DND-41 (cell line): ENCODE results near the gene SNX13.
A peak's percentile ranks its signal among the peaks of the same experiment; 100 is the strongest.

Source experiments
- ATAC-seq: fragments of 200-7000 bp; cut with Tn5 transposase; 3 replicates; pipeline ENCODE4 v1.9.1; 2021; ENCODE audit warnings: low read depth; ENCODE audit not compliant: insufficient read depth
- DNase-seq: peaks from one replicate; pipeline ENCODE4 v3.0.0-alpha.2; 2020
- H2AFZ ChIP-seq: 2 replicates; pipeline ENCODE4 v1.6.0; 2012; ENCODE audit warnings: low read depth, low read length
- H3K27ac ChIP-seq: 2 replicates; pipeline ENCODE4 v1.5.1; 2012; ENCODE audit warnings: low read length, inconsistent platforms
- H3K27me3 ChIP-seq: fragments of 200-600 bp; sonication (generic); 2 replicates; pipeline ENCODE4 v1.6.0; 2012; ENCODE audit warnings: low read length, mild to moderate bottlenecking, inconsistent platforms; ENCODE audit not compliant: insufficient read depth, poor library complexity
- H3K36me3 ChIP-seq: 2 replicates; pipeline ENCODE4 v1.5.1; 2012; ENCODE audit warnings: low read length, inconsistent platforms; ENCODE audit not compliant: insufficient read depth
- H3K4me1 ChIP-seq: 2 replicates; pipeline ENCODE4 v1.5.1; 2012; ENCODE audit warnings: mild to moderate bottlenecking, low read length; ENCODE audit not compliant: insufficient read depth
- H3K4me2 ChIP-seq: 2 replicates; pipeline ENCODE4 v1.6.0; 2012; ENCODE audit warnings: mild to moderate bottlenecking, moderate library complexity, low read length, inconsistent platforms; ENCODE audit not compliant: insufficient read depth
- H3K4me3 ChIP-seq, 2 experiments: fragments of 200-600 bp in 1 of 2; shearing (Covaris generic) in 1 of 2; 2 replicates each; pipeline ENCODE4 v1.5.1; 2012 to 2016; ENCODE audit warnings: inconsistent platforms in 2 of 2, low read length in 2 of 2, mild to moderate bottlenecking in 2 of 2, low read depth in 1 of 2, moderate library complexity in 1 of 2
- H3K79me2 ChIP-seq: 2 replicates; pipeline ENCODE4 v1.6.0; 2012; ENCODE audit warnings: low read length, inconsistent platforms; ENCODE audit not compliant: insufficient read depth
- H3K9ac ChIP-seq: 2 replicates; pipeline ENCODE4 v1.6.0; 2012; ENCODE audit warnings: low read depth, mild to moderate bottlenecking, inconsistent platforms, low read length, moderate library complexity
- H3K9me3 ChIP-seq: 2 replicates; pipeline ENCODE4 v1.5.1; 2012; ENCODE audit warnings: low read length, moderate library complexity, mild to moderate bottlenecking, inconsistent platforms; ENCODE audit not compliant: insufficient read depth, severe bottlenecking
- H4K20me1 ChIP-seq: 2 replicates; pipeline ENCODE4 v1.6.0; 2012; ENCODE audit warnings: low read length; ENCODE audit not compliant: insufficient read depth
- CTCF ChIP-seq: IDR thresholded peaks from 2 replicates; pipeline ENCODE4 v1.5.1; 2012; ENCODE audit warnings: borderline replicate concordance, low read length, moderate library complexity, mild to moderate bottlenecking; ENCODE audit not compliant: poor library complexity, severe bottlenecking; ENCODE audit errors: extremely low read depth
- EZH2 ChIP-seq: IDR thresholded peaks from 3 replicates; pipeline ENCODE4 v1.6.1; 2012; ENCODE audit warnings: borderline replicate concordance, low read depth, mild to moderate bottlenecking, moderate library complexity, low read length, inconsistent platforms; ENCODE audit not compliant: severe bottlenecking

Gene SNX13

GRCh38 chr7:17940302-17940883, at the start of gene SNX13:
SNX13 (minus strand) TSS chr7:17940494; CDS start chr7:17940295, 199 bp downstream.
- Histone ChIP-seq H3K79me2 (peaks cover 50% of the 10 kb centered on the region), H3K4me3 (peak within 1 kb of the TSS; percentile 58 to 89), H3K27ac (peak within 1 kb of the TSS; percentile 84), H3K36me3 (no peaks in the 10 kb centered on the region; the same call in 1 of the 2 replicates), H3K9ac (peak within 1 kb of the TSS; percentile 80), H4K20me1 (no peaks in the 10 kb centered on the region), H3K4me2 (peak within 1 kb of the TSS; percentile 77), H2AFZ (peak within 1 kb of the TSS; percentile 91), H3K9me3 (no peaks in the 10 kb centered on the region), H3K4me1 (peaks cover 39% of the 10 kb centered on the region), H3K27me3 (no peaks in the 10 kb centered on the region)
- DNase-seq, result peak; percentile 90
- TF ChIP-seq CTCF (peak; percentile 49), EZH2 (no peak)
- peak; percentile 96 for ATAC-seq

- ATAC-seq (no peak), DNase-seq (no peak)
- no peak overlapping the region for H3K27ac ChIP-seq
- no peaks in the 10 kb centered on the region for H3K27me3 ChIP-seq
- no peak overlapping the region for H2AFZ ChIP-seq
- H3K79me2 ChIP-seq, result no peaks in the 10 kb centered on the region
- TF ChIP-seq EZH2, result no peak
- no peak for TF ChIP-seq CTCF
- no peak overlapping the region for H3K4me3 ChIP-seq
- H4K20me1 ChIP-seq, result no peaks in the 10 kb centered on the region
- no peak overlapping the region for H3K4me2 ChIP-seq
- H3K4me1 ChIP-seq, result no peaks in the 10 kb centered on the region
- no peaks in the 10 kb centered on the region for H3K9me3 ChIP-seq
- H3K9ac ChIP-seq, result no peak overlapping the region
- H3K36me3 ChIP-seq, result no peaks in the 10 kb centered on the region
Measured at GRCh38 chr7:17989546-17989945, 49.3 kb upstream of the SNX13 start.

GRCh38 chr7:17988858-17989257, 48.6 kb upstream of the SNX13 start:
- Histone ChIP-seq H4K20me1 (no peaks in the 10 kb centered on the region), H2AFZ (no peak overlapping the region), H3K4me3 (no peak overlapping the region), H3K36me3 (no peaks in the 10 kb centered on the region), H3K27me3 (no peaks in the 10 kb centered on the region), H3K4me1 (no peaks in the 10 kb centered on the region), H3K79me2 (no peaks in the 10 kb centered on the region), H3K9me3 (no peaks in the 10 kb centered on the region), H3K27ac (no peak overlapping the region), H3K9ac (no peak overlapping the region), H3K4me2 (no peak overlapping the region)
- ATAC-seq (no peak), DNase-seq (no peak)
- no peak for TF ChIP-seq CTCF
- TF ChIP-seq EZH2, result no peak
